HG03342 (cell line): ENCODE data around the gene PCARE.
"Not testable (repeated sequence)": the region's sequence is repeated elsewhere in the genome, so short reads cannot be mapped to it uniquely, and the experiment has no call there.

ENCODE experiments used
- ATAC-seq: cut with Tn5 transposase; IDR thresholded peaks from one replicate; pipeline ENCODE4 v1.9.1; 2021; ENCODE audit warnings: mild to moderate bottlenecking, moderate library complexity; ENCODE audit not compliant: unreplicated experiment

The PCARE gene

GRCh38 chr2:29074411-29074810, at the start of gene PCARE:
TSS of gene PCARE (minus strand) at chr2:29074523. CDS start at chr2:29074261, 262 bp downstream.
- no peak for ATAC-seq

- no peak for ATAC-seq
Observed at GRCh38 chr2:29123617-29124349, 49.5 kb upstream of the PCARE start.

DNA sequence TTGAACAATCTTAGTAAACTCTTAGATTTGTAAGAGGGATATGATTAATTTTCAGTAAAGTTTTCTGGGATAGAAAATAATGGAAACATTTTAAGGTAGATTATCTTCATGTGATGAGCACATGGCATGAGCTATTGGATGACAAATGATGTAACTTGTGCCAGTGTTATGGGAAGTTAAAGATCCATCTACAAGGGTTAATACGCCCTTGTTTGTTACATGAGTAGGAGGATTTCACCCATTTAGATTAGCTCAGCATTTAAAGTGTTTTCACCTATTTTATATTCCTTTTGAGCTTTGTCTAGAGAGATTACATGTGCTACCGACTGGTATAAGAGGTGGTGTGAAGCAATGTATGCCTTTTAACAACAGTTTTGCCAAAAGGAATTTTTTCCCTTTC, 46.5 kb upstream of the PCARE start:
- ATAC-seq = no peak

DNA sequence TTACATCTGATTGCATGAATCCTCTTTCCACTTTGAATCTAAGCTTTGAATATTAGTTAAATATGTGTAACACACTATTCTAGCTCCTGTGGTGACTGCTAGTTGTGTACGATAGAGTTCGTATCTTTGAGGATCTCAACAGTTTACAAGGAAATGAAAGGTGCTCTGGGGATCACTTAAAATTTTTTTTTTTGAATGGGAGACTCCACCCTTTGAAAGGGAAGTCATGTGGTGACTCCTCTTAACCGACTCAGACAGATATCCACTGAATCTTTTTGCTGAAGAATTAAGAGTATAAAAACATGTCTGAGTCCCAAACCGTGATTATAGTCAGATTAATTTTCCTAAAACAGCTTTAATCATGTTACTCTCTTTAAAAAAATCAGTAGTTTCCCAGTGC, 44.9 kb upstream of the PCARE start:
- ATAC-seq = no peak

DNA sequence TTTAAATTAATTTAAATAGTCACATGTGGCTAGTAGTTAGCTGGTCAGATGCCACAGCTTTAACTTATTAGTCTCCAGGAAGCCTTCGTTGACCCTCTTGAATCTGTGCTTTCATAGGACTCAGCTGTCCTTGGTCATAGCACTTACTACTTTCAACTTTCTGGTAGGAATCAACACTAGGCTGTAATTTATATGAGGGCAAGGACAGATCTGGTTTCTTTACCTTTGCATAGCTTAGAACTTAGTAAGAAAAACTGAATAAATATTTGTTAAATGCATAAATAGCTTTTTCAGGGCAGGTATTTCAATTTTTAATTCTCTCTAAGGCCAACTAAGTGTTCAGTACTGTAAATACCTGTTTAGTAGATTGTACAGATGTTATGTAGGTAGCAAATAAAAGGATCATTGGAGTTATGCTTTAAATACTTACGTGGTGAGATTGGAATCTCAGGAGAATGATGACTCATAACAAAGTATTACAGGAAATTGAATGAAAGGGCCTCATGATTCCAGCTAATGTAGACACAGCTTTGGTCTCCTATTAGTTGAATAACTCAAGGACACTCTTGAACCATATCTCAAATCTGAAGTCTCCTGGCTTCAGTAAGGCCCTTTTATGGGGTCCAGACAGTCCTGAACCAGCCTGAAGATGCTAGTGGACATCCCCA, 43.4 kb upstream of the PCARE start:
- no peak for ATAC-seq

DNA sequence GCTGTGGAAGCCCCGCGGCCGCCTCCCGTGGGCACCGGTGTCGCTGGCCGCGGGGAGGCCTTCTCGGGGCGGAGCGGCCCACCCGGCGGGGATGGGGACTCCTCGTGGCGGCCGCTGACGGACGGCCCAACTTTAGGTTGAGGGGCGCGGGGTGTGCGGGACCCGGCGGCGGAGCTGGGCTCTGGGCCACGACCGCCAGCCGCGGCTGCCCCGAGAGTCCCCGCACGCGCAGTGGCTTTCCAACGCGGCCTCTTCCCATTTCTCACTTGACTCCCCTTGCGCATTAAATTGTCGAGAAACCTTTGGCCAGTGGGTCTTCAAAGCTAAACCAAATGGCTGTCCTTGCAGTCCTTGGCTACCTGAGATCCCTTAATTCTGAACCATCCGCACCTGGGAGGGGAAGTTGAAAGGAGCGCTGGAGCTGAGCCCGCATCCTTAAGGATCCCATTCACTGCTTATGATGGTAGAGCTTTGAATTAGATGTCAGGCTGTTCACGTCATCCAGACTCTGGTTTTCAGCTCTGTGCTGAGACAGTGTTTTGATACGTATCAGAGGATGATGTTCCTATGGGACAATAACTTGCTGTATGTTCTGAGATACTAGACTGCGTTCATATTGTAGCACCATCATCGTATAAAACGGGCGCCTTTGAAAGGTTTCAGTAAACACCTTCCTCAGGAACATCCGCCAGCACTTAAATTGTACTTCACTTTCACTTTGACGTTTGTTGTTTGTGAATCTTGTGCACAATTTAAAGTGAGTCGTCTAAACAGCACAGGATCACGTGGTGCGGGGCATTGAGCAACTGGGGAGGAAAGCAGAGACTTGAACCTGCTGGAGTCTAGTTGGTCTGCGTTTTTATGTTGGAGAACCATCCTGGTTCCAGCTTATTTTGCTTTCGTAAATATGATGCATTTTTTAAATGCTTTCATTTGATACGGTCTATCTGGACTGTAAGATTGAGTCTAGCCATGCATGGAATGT, 41.8 kb upstream of the PCARE start:
- ATAC-seq = peak; percentile 45

DNA sequence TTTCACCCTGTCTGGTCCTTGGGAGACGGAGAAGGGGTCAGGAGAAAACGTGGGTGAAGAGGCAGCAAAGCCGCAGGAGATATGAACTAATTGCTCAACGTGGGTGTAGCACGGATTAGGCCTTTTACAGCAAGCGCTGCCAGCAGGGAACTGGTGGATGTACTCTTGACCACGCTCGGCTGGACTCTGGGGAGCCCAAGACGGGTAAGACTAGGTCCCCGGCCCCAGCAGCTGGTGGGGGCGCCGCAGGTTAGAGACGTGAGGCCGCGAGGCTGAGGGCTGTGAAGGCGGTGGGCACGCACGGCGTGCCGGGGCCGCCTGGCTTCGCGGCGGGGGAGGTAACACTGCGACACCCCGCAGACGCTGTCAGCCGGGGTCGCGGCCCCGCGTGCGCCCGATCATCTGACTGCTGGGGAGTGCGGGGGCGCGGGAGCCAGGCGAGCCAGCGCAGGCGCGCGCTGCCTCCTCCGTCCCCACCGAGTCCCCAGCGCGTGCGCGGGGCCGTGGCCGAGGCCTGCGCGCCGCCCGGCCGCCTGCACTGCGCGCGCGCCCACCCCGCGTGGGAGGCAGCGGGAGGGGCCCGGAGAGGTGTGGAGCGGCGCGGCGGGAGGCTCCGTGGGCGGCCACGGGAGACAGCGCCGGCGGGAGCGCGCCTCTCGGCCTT, 40.8 kb upstream of the PCARE start, which contains the start of gene CLIP4:
Gene CLIP4 (plus strand): TSS at position 470 of the 664 bp plus-strand sequence. CDS start 5,974 bp downstream, outside the sequence.
- ATAC-seq = peak; percentile 36

DNA sequence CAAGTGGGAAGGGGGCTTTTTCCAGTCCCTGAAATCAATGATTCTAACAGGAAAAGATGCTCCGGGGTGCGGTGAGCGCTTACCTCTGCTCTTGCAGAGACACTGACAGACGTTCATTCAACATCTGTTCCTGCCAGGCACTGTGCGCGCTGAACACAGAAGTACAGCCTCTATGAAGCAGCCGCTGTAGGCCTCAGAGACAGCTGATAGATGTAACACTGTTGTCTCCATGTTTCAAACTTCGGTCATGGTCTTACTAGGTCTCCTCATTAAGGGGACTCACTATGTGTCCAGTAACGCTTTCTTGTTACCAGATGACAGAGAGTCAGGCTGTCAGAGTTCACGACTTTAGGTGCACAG, 40.2 kb upstream of the PCARE start:
- no peak for ATAC-seq

GRCh38 chr2:29113891-29114321, 39.6 kb upstream of the PCARE start:
- ATAC-seq = peak; percentile 36

DNA sequence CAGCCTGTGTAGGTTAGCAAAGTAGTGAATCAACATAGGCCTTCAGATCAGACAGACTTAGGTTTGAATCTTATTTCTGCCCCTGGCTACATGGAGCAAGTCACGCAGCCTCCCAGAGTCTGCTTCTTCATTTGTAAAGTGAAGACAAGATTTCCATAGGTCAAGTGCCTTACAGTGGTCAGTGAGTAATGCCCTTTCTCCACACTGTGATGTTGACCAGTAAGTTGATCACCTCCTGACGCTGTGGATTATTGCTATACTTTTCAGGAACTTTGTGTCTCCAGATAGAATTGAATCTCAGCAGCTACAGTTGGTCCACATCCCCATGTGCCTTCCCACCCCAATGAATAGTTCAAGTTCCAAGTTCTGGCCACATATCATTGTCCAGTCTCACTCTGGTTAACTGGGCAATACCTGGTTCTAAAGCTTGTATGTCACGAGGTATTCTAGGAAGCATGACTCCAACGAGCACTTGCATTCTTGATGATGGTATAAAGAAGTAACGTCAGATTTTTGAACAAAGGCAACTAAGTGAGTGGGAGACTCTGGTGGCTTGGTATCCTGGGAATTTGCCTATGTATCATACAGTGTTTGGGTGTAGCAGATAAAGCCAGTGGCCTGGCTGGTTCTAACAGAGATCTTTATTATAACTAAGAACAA, 38.8 kb upstream of the PCARE start:
- ATAC-seq = no peak

DNA sequence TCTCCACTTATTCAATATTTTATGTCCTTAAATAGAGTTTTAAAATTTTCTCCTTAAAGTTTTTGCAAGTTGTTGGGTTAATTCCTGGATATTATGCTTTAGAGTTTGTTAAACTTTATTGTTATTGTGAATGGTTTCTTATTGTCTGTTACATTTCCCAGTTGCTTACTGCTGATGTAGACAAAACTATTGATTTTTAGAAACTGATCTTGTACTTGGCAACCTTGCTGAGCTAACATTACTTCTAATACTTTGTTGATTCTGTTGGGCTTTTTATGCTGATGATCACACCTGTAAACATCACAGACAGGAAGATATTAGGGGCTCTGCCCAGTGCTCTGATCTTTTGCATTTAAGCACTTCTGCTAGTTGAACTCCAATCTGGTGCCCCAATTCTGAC, 38.1 kb upstream of the PCARE start:
- no peak for ATAC-seq

DNA sequence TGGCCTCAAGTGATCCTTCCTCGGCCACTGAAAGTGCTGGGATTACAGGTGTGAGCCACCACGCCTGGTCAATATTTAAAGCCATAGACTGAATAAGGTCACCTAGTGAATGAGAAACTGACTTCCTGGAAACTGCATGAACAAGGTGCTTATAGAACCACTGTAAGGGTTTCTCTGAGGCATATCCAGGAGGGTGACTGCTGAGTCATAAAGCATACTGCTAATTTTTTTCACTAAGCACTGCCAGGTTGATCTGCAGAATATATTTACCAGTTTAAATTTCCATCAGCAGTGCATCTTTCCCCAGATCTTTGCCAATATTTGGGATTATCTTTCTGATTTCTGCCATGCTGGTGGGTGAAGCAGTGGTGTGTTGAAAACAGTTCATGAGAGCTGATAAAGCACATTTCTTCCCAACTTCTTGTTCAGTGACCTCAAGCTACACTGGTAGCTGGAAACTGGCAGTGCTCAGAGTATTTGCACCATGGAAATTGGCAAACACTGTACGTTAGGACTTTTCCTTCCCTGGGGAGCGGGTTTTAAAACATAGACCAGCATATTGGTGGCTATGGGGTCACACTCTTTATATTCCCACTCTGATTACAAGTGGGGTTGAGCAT, 36.7 kb upstream of the PCARE start:
- ATAC-seq = peak; percentile 36

DNA sequence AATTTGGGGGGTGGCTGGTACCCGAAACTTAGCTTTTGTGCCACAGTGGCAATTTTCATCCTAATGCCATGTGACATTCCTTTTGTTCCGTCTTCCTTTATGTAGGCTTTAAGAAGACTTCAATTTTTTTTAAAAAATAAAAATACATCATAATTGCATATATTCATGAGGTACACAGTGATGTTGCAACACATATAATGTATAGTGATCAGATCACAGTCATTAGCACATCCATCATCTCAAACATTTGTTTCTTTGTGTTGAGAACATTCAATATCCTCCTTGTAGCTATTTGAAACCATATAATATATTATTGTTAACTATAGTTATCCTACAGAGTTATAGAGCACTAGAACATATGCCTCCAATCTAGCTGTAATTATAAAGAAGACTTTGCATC, 34.9 kb upstream of the PCARE start:
- no peak for ATAC-seq

DNA sequence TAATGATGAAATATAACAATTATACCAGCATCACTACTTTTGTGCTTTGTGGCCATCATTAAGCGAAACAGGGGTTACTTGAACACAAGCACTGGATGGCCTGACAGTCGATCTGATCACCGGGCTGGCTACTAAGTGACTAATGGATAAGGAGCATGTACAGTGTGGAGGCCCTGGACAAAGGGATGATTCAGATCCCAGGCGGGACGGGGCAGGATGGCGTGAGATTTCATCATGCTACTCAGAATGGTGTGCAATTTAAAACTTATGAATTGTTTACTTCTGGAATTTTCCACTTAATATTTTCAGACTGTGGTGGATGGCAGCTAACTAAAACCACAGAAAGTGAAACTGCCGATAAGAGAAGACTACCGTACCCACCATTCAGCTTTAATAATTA, 33.9 kb upstream of the PCARE start:
- no peak for ATAC-seq

GRCh38 chr2:29107547-29107946, 33.2 kb upstream of the PCARE start:
- not testable (repeated sequence) for ATAC-seq

DNA sequence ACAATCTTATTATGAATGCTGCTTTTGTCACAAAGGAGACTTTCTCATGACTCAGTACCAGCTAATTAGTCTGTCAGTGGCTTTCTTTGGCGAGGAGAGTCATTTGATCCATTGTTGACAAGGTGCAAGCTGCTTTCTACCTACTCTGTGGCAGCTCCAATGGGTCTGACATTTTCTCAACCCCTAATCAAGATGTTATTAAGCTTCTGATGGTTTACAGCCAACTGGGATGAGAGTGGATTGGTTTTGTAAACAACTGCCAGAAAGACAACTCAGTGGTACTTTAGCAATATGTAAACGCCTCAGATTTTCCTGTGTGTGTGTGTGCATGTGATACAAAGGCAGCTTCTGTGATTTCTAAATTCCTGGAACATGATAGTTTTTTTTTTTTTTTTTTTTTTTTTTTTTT, 32.7 kb upstream of the PCARE start:
- no peak for ATAC-seq

GRCh38 chr2:29106256-29106655, 31.9 kb upstream of the PCARE start:
- ATAC-seq = no peak

- ATAC-seq = no peak
Observed at GRCh38 chr2:29105375-29105774, 31.1 kb upstream of the PCARE start.

DNA sequence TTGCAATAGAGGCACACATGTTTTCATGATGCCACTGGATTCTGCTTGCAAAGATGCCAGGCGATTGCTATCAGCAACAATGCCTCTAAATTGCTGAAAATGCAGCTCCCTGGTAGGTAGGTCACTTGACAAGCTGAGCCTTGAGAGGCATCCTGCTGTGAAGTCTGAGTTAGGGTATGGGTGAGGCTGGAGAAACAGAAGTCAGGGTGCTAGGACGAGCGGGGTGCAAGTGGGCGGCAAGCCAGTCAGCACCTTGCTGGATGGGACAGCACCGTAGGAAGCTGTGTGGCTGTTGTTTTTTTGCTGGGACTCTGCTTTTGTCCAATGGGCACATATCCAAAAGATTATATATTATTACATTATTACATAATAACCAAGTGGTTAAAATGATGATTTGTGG, 30.4 kb upstream of the PCARE start:
- ATAC-seq = no peak

DNA sequence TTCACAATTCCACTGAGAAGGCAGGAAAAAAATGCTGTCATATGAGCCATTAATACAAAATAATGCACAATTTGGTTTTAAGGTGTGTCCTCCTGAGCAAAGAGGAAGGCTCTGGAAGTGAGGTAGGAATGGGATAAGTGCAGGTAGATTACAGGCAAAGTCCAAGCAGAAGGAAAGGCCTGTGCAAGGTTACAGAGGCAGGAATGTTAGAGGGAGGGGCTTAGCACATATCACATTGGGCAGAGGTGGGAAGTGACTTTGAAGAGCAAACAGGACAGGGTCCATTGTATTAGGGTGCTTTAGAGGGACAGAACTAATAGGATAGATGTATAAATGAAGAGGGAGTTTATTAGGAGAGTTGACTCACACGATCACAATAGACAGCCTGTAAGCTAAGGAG, 26.2 kb upstream of the PCARE start:
- no peak for ATAC-seq
